Cardiac muscle cell (in vitro differentiated cells and primary cell): ENCODE results near the gene PLP2. TPM values are rescaled to one million over a fixed set of nuclear protein-coding genes. Genes with fewer than 3 reads are reported as not detected.

Source experiments
- DNase-seq, 2 donors: peaks; one replicate each; pipeline versions ENCODE4 v3.0.0 to v3.0.0-alpha.2; 2010 to 2017; ENCODE audit warnings: low read depth in 1 of 2, low spot score in 1 of 2
- H3K27ac ChIP-seq: fragments of 200-600 bp; sonication (generic); 2 replicates; pipeline ENCODE4 v1.5.1; 2016
- H3K27me3 ChIP-seq: fragments of 200-600 bp; sonication (generic); 2 replicates; pipeline ENCODE4 v1.6.0; 2016; ENCODE audit warnings: control low read depth
- H3K36me3 ChIP-seq: fragments of 200-600 bp; sonication (generic); 2 replicates; pipeline ENCODE4 v1.5.1; 2016; ENCODE audit warnings: control low read depth
- H3K4me1 ChIP-seq: fragments of 200-600 bp; sonication (generic); 2 replicates; pipeline ENCODE4 v1.8.1; 2017; ENCODE audit warnings: low read depth, mild to moderate bottlenecking, mixed run types
- H3K4me3 ChIP-seq: fragments of 200-600 bp; sonication (generic); 2 replicates; pipeline ENCODE4 v1.5.1; 2016; ENCODE audit warnings: mild to moderate bottlenecking
- H3K9me3 ChIP-seq: fragments of 200-600 bp; sonication (generic); 2 replicates; pipeline ENCODE4 v1.5.1; 2017; ENCODE audit warnings: low read depth, mild to moderate bottlenecking, control low read depth
- CTCF ChIP-seq: IDR thresholded peaks from 2 replicates; pipeline ENCODE4 v1.5.1; 2012; ENCODE audit warnings: low read depth, mild to moderate bottlenecking, low read length
- polyA plus RNA-seq: library from polyadenylated mRNA; unstranded; fragments of >200 nt; fragmentation: Nextera tagmentation; extraction: Ambion mirVana; gene quantifications from 2 replicates; pipeline ENCODE4 v1.2.1, GENCODE V29; 2016
- total RNA-seq: library from RNA; depleted of rRNA; stranded (reverse); fragments of >200 nt; gene quantifications from 2 replicates; pipeline ENCODE4 v1.2.3, GENCODE V29; 2016

The PLP2 gene
- total and polyA plus RNA-seq, 2 experiments from 2014 or later: 12.4 to 34.6 TPM

- H3K36me3 ChIP-seq: no peaks in the 10 kb centered on the region
- H3K9me3 ChIP-seq: no peaks in the 10 kb centered on the region
- TF ChIP-seq CTCF: no peak
- H3K27me3 ChIP-seq: no peaks in the 10 kb centered on the region
- peaks cover 1% of the 10 kb centered on the region for H3K4me1 ChIP-seq
- H3K27ac ChIP-seq: no peak overlapping the region
- H3K4me3 ChIP-seq: no peak overlapping the region
- no peak for DNase-seq
Measured at GRCh38 chrX:49205443-49205842, 33.7 kb downstream of the PLP2 start.

GRCh38 chrX:49206543-49206942, 34.8 kb downstream of the PLP2 start:
- no peaks in the 10 kb centered on the region for H3K4me1 ChIP-seq
- H3K27ac ChIP-seq: no peak overlapping the region
- H3K27me3 ChIP-seq: no peaks in the 10 kb centered on the region
- no peaks in the 10 kb centered on the region for H3K36me3 ChIP-seq
- no peak for DNase-seq
- no peak overlapping the region for H3K4me3 ChIP-seq
- no peaks in the 10 kb centered on the region for H3K9me3 ChIP-seq
- TF ChIP-seq CTCF: no peak

GRCh38 chrX:49208399-49208798, 36.7 kb downstream of the PLP2 start:
- TF ChIP-seq CTCF: no peak
- Histone ChIP-seq H3K9me3 (no peaks in the 10 kb centered on the region), H3K36me3 (no peaks in the 10 kb centered on the region), H3K4me3 (no peak overlapping the region), H3K4me1 (no peaks in the 10 kb centered on the region), H3K27ac (no peak overlapping the region), H3K27me3 (no peaks in the 10 kb centered on the region)
- no peak for DNase-seq

GRCh38 chrX:49209434-49210251, 37.9 kb downstream of the PLP2 start:
- no peak overlapping the region for H3K27ac ChIP-seq
- H3K4me3 ChIP-seq: no peak overlapping the region
- no peak for DNase-seq
- H3K36me3 ChIP-seq: no peaks in the 10 kb centered on the region
- TF ChIP-seq CTCF: no peak
- H3K9me3 ChIP-seq: no peaks in the 10 kb centered on the region
- no peaks in the 10 kb centered on the region for H3K4me1 ChIP-seq
- no peaks in the 10 kb centered on the region for H3K27me3 ChIP-seq

- no peak for DNase-seq
- H3K4me1 ChIP-seq: no peaks in the 10 kb centered on the region
- no peaks in the 10 kb centered on the region for H3K36me3 ChIP-seq
- H3K27ac ChIP-seq: no peak overlapping the region
- no peak overlapping the region for H3K4me3 ChIP-seq
- no peaks in the 10 kb centered on the region for H3K9me3 ChIP-seq
- H3K27me3 ChIP-seq: no peaks in the 10 kb centered on the region
- TF ChIP-seq CTCF: no peak
Measured at GRCh38 chrX:49210406-49210805, 38.7 kb downstream of the PLP2 start.
